Measurements from ENCODE around the gene STK31.

- TF ChIP-seq, protein P1, sequence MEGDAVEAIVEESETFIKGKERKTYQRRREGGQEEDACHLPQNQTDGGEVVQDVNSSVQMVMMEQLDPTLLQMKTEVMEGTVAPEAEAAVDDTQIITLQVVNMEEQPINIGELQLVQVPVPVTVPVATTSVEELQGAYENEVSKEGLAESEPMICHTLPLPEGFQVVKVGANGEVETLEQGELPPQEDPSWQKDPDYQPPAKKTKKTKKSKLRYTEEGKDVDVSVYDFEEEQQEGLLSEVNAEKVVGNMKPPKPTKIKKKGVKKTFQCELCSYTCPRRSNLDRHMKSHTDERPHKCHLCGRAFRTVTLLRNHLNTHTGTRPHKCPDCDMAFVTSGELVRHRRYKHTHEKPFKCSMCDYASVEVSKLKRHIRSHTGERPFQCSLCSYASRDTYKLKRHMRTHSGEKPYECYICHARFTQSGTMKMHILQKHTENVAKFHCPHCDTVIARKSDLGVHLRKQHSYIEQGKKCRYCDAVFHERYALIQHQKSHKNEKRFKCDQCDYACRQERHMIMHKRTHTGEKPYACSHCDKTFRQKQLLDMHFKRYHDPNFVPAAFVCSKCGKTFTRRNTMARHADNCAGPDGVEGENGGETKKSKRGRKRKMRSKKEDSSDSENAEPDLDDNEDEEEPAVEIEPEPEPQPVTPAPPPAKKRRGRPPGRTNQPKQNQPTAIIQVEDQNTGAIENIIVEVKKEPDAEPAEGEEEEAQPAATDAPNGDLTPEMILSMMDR (conservative IDR thresholded peaks at IDR 0.05 in 1 of 2, IDR thresholded peaks at IDR 0.05 in 1 of 2; ENCODE audit: low read depth in 1 of 2, low read length in 2 of 2), result no peak
- no peak for TF ChIP-seq EZH2 (IDR thresholded peaks at IDR 0.05; ENCODE audit: low read length, missing control alignments)
Measured at GRCh38 chr7:23852135-23852534, 142.1 kb downstream of the STK31 start.
